K562 (cell line): Measurements from ENCODE around the gene ZNF66.

Experiments used
- DDX20 ChIP-seq: fragments of 450-650 bp; IDR thresholded peaks from 2 replicates; pipeline ENCODE4 v1.6.1; 2016; ENCODE audit warnings: missing genetic modification characterization, low read depth, mild to moderate bottlenecking, missing compliant biosample characterization, moderate library complexity
- EZH2 ChIP-seq: IDR thresholded peaks from 2 replicates; pipeline ENCODE4 v1.6.1; 2012; ENCODE audit warnings: low read depth, mild to moderate bottlenecking, inconsistent platforms, low read length, borderline replicate concordance
- POLR2A ChIP-seq: fragments of 450-650 bp; conservative IDR thresholded peaks from 2 replicates; pipeline ENCODE4 v1.6.1; 2016
- RAD21 ChIP-seq, 2 experiments: fragments of 250-450 bp in 1 of 2; fragments of 450-650 bp in 1 of 2; sonication (Bioruptor Pico) in 1 of 2; formaldehyde crosslinking in 1 of 2; IDR thresholded peaks in 1 of 2; conservative IDR thresholded peaks in 1 of 2; 2 replicates each; pipeline versions ENCODE4 v1.4.0 to v1.8.0; 2020 to 2022; ENCODE audit warnings: mild to moderate bottlenecking in 2 of 2, moderate library complexity in 1 of 2
- SMAD3 ChIP-seq: fragments of 450-650 bp; formaldehyde crosslinking; conservative IDR thresholded peaks from 2 replicates; pipeline ENCODE4 v1.4.0; 2020; ENCODE audit warnings: mild to moderate bottlenecking
- ZNF707 ChIP-seq: fragments of 250-450 bp; sonication (Bioruptor Pico); conservative IDR thresholded peaks from 2 replicates; pipeline ENCODE4 v1.8.0; 2022; ENCODE audit warnings: inconsistent platforms, mild to moderate bottlenecking, moderate library complexity
- ZNF830 ChIP-seq: fragments of 250-450 bp; sonication (Bioruptor Pico); IDR thresholded peaks from 2 replicates; pipeline ENCODE4 v1.5.0; 2021; ENCODE audit warnings: mild to moderate bottlenecking
- TF ChIP-seq, protein P1 (sequence below), 3 experiments: IDR thresholded peaks in 2 of 3; conservative IDR thresholded peaks in 1 of 3; 2 replicates each; pipeline ENCODE4 v1.5.1; 2011 to 2012; ENCODE audit warnings: low read length in 3 of 3, mild to moderate bottlenecking in 3 of 3, control low read depth in 2 of 3, improper control_type of control experiment in 1 of 3, inconsistent platforms in 1 of 3, low read depth in 1 of 3, mixed read lengths in 1 of 3, moderate library complexity in 1 of 3; ENCODE audit not compliant: insufficient read depth in 2 of 3
- TF ChIP-seq, protein P2 (sequence below): conservative IDR thresholded peaks from 2 replicates; pipeline ENCODE4 v1.6.1; 2011; ENCODE audit warnings: low read depth, mild to moderate bottlenecking, low read length; ENCODE audit not compliant: control insufficient read depth
- TF ChIP-seq, protein P3 (sequence below): fragments of 450-650 bp; conservative IDR thresholded peaks from 2 replicates; pipeline ENCODE4 v1.6.1; 2016; ENCODE audit warnings: missing genetic modification characterization, low read depth, mild to moderate bottlenecking, missing compliant biosample characterization, moderate library complexity

DNA sequence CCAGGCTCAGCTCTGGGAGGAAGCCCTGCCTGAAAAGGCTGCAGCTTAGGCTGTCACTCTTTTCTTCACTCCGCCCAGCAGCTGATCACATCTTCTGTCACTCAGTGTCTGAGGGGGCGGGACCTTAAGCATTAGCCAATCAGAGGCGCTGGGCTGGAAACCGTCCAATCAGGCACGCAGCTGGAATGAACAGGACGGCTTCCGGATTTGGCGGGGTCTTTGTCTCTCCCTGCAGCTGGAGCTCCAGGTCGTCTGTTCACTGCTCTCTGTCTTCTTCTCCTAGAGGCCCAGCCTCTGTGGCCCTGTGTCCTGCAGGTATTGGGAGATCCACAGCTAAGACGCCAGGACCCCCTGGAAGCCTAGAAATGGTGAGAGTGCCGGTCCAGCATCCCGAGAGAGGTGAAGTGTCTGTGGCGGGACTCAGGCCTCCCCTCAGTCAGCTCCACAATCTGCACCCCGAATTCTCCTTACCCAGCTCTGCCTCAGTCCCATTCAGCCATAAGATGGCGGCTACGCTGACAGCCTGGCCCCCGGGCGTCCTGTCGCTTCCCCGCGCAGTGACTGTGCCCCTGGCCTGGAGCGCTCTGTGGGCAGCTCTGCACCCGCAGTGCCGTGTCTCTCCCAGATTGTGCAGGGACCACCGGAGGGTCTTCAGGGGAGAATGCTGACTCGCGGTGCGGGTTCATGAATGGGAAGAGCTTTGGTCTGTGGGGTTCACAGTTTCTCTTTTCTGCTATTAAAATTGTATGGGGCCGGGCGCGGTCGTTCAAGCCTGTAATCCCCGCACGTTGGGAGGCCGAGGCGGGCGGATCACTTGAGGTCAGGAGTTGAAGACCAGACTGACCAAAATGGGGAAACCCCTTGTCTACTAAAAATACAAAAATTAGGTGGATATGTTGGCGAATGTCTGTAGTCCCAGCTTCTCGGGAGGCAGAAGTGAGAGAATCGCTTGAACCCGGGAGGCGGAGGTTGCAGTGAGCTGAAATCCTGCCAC lies at the start of gene ZNF66:
- TF ChIP-seq, protein P1, sequence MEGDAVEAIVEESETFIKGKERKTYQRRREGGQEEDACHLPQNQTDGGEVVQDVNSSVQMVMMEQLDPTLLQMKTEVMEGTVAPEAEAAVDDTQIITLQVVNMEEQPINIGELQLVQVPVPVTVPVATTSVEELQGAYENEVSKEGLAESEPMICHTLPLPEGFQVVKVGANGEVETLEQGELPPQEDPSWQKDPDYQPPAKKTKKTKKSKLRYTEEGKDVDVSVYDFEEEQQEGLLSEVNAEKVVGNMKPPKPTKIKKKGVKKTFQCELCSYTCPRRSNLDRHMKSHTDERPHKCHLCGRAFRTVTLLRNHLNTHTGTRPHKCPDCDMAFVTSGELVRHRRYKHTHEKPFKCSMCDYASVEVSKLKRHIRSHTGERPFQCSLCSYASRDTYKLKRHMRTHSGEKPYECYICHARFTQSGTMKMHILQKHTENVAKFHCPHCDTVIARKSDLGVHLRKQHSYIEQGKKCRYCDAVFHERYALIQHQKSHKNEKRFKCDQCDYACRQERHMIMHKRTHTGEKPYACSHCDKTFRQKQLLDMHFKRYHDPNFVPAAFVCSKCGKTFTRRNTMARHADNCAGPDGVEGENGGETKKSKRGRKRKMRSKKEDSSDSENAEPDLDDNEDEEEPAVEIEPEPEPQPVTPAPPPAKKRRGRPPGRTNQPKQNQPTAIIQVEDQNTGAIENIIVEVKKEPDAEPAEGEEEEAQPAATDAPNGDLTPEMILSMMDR (IDR thresholded peaks at IDR 0.05 in 2 of 3, conservative IDR thresholded peaks at IDR 0.05 in 1 of 3; ENCODE audit: insufficient read depth in 2 of 3, low read depth in 1 of 3, low read length in 3 of 3), result no peak
- TF ChIP-seq ZNF707 (CRISPR knock-in tag) (no peak), SMAD3 (CRISPR knock-in tag) (no peak), POLR2A (peak; percentile 71), ZNF830 (CRISPR knock-in tag) (no peak), RAD21 (CRISPR knock-in tag; conservative IDR thresholded peaks at IDR 0.05 in 1 of 2, IDR thresholded peaks at IDR 0.05 in 1 of 2) (no peak), EZH2 (no peak), DDX20 (no peak)
- TF ChIP-seq, protein P2, sequence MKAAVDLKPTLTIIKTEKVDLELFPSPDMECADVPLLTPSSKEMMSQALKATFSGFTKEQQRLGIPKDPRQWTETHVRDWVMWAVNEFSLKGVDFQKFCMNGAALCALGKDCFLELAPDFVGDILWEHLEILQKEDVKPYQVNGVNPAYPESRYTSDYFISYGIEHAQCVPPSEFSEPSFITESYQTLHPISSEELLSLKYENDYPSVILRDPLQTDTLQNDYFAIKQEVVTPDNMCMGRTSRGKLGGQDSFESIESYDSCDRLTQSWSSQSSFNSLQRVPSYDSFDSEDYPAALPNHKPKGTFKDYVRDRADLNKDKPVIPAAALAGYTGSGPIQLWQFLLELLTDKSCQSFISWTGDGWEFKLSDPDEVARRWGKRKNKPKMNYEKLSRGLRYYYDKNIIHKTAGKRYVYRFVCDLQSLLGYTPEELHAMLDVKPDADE, result no peak
- TF ChIP-seq, protein P3, sequence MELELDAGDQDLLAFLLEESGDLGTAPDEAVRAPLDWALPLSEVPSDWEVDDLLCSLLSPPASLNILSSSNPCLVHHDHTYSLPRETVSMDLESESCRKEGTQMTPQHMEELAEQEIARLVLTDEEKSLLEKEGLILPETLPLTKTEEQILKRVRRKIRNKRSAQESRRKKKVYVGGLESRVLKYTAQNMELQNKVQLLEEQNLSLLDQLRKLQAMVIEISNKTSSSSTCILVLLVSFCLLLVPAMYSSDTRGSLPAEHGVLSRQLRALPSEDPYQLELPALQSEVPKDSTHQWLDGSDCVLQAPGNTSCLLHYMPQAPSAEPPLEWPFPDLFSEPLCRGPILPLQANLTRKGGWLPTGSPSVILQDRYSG (tag), result no peak
